HG03442 (cell line): Measurements from ENCODE around the gene ABHD16B.
"Not testable (repeated sequence)": the region's sequence is repeated elsewhere in the genome, so short reads cannot be mapped to it uniquely, and the experiment has no call there.

ENCODE experiments used
- ATAC-seq: cut with Tn5 transposase; IDR thresholded peaks from one replicate; pipeline ENCODE4 v1.9.1; 2021; ENCODE audit warnings: mild to moderate bottlenecking, moderate library complexity; ENCODE audit not compliant: unreplicated experiment

The ABHD16B gene

GRCh38 chr20:63854069-63854765 is 7.1 kb upstream of the ABHD16B start:
- no peak for ATAC-seq

- no peak for ATAC-seq
Measured at GRCh38 chr20:63854766-63855362, 6.4 kb upstream of the ABHD16B start.

GRCh38 chr20:63855363-63856097 is 5.8 kb upstream of the ABHD16B start:
- no peak for ATAC-seq

GRCh38 chr20:63856098-63856511 is 5.2 kb upstream of the ABHD16B start:
- ATAC-seq: no peak

GRCh38 chr20:63857764-63858392 is 3.4 kb upstream of the ABHD16B start:
- no peak for ATAC-seq

GRCh38 chr20:63858393-63859165 is 2.7 kb upstream of the ABHD16B start:
- ATAC-seq: no peak

DNA sequence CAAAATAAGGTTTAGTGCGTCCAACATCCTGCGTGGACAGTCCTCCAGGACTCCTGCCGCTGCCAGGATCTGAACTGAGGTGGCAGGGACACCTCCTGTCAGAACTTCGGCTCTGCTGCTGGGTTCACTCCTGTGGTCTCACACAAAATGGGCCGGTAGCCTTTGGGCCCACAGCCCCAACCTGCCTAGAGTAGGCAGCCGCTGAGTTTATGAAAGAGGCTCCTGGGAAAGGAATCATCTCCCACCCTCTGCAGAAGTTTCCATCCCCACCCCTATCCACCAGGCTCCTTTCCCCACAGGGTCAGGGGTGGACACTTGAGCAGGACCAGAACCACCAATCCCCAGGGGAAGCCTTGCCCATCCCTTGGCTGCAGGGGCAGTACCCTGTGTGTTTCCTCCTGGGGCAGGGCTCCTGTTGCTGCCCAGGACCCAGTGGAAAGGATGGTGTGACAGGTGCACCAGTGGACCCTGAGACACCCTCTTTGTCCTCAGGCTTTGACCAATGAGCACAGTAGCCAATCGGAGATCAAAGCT is 2.1 kb upstream of the ABHD16B start:
- ATAC-seq: no peak

GRCh38 chr20:63860325-63861051 is 810 bp upstream of the ABHD16B start:
- no peak for ATAC-seq

DNA sequence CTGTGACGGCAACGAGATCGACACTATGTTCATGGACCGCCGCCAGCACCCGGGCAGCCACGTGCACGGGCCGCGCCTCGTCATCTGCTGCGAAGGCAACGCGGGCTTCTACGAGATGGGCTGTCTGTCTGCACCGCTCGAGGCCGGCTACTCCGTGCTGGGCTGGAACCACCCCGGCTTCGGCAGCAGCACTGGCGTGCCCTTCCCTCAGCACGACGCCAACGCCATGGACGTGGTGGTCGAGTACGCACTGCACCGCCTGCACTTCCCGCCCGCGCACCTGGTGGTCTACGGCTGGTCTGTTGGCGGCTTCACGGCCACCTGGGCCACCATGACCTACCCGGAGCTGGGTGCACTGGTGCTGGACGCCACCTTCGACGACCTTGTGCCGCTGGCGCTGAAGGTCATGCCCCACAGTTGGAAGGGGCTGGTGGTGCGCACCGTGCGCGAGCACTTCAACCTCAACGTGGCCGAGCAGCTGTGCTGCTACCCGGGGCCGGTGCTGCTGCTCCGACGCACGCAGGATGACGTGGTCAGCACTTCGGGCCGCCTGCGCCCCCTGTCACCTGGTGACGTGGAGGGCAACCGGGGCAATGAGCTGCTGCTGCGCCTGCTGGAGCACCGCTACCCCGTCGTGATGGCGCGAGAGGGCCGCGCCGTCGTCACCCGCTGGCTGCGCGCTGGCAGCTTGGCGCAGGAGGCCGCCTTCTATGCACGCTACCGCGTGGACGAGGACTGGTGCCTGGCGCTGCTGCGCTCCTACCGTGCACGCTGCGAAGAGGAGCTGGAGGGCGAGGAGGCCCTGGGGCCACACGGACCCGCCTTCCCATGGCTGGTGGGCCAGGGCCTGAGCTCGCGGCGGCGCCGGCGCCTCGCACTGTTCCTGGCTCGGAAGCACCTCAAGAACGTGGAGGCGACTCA is 943 bp downstream of the ABHD16B start:
- no peak for ATAC-seq

GRCh38 chr20:63863021-63863797 is 1.9 kb downstream of the ABHD16B start:
- no peak for ATAC-seq

DNA sequence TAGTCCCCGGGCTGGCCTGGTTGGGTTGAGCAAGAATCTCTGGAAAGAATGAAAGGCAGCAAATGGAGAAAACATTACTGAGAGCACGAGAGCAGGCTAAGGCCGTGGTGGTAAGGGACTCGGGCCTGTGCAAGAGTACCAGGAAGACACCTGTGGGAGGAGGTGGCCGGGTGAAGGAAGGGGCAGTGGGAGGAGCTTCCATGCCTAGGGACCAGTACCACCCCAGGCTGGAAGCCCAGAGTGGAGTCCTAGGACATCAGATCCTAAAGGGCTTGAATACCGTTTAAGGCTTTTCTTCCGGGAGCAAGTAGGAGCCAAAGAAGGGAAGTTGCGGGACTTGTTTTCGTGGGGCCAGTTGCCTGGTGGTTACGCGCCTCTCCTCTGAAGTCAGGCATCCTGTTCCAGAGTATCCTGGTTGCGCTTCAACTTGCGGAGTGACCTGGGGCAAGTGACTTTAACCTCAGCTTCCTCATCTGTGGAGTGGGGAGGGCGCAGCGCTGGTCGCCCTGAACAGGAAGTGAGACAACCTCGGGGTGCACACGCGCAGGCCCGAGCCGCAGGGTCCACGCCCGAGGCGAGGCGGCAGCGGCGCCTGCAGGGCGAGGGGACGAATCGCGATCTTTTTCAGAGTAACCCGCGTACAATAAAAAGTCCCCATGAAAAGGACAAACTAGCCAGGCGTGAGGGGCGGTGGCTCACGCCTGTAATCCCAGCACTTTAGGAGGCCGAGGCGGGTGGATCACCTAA is 2.7 kb downstream of the ABHD16B start:
- ATAC-seq: peak; percentile 51

- ATAC-seq: no peak
Measured at GRCh38 chr20:63864545-63864977, 3.3 kb downstream of the ABHD16B start.

DNA sequence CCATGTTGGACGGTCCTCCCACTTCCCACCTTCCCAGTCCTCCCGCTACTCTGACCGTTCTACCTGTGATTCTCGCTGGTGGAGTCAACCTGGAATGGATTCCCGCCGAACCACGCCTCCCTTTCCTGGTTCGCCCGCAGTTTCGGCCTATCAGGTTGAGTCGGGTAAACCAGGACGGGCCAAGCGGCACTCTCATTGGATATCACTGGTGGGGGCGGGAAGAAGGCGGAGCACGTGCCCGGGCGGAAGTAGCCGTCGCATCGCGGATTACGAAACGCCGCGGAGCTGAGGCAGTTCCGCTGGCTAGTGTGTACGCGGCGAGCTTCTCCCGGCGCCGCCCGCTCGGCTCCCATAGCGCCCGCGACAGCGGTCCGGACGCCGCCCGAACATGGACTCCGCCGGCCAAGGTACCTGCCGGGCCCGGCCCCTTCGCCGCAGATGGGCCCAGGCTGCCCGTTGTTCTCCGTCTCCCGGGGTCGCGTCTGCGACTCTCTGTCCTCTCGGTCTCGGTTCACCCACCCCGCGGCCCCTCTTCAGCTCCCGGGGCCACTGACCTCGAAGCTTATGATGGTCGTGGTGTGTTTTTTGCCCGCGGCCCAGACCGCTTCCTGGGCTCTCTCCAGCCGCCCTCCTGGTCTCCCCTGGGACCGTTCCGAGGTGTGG is 3.8 kb downstream of the ABHD16B start, which contains the start of gene TPD52L2:
TSS of gene TPD52L2 (plus strand) at position 293 of the 663 bp plus-strand sequence. CDS start at position 389, 96 bp downstream.
- peak; percentile 64 for ATAC-seq

GRCh38 chr20:63867042-63867441 is 5.7 kb downstream of the ABHD16B start:
- not testable (repeated sequence) for ATAC-seq

DNA sequence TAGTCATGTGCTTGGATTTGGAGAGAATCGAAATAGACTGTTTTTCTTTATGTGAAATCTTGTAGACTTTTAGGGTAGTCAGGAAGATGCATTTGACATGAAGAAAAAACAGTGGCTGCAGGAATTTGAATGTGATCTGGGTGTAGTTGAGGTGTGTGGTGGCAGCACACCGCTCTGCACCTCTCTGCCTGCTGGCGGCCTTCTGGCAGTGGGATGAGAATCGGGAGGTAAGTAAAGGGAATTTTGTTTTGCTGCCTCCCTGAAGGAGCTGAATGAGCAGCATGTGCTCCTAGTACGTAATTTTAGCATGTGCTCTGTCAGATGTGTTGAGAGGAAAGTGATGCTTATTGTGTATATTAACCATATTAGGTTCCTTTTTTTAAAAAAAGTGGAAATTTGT is 7.0 kb downstream of the ABHD16B start:
- ATAC-seq: no peak

GRCh38 chr20:63873477-63873971 is 12.2 kb downstream of the ABHD16B start:
- no peak for ATAC-seq
